HG03108 (cell line): ENCODE data around the gene STON2.
"Not testable (repeated sequence)": the region's sequence is repeated elsewhere in the genome, so short reads cannot be mapped to it uniquely, and the experiment has no call there.

Experiments
- ATAC-seq: cut with Tn5 transposase; IDR thresholded peaks from one replicate; pipeline ENCODE4 v1.9.1; 2021; ENCODE audit warnings: moderate library complexity; ENCODE audit not compliant: unreplicated experiment

Gene STON2

GRCh38 chr14:81224222-81224621 lies 175.9 kb downstream of the STON2 start:
- no peak for ATAC-seq

GRCh38 chr14:81223788-81224187 lies 176.3 kb downstream of the STON2 start:
- ATAC-seq, result not testable (repeated sequence)

DNA sequence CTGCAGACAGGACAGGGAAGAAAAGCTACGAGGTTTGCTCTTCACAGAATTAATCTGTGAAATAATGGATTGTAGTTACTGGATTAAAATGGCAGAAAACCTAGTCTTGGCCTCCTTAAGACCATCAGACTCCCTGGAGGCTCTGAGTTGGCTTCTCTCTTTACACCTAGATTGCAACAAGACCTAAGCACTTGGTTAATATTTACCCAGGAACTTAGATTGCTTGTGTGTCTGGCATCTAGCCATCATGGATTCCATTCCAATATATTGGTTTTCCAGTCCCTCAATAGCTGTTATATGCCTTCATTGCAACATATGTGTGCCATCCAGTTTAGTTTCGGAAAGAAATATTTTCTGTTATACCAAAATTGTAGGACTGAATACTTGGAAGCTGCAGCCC lies 177.4 kb downstream of the STON2 start:
- no peak for ATAC-seq

DNA sequence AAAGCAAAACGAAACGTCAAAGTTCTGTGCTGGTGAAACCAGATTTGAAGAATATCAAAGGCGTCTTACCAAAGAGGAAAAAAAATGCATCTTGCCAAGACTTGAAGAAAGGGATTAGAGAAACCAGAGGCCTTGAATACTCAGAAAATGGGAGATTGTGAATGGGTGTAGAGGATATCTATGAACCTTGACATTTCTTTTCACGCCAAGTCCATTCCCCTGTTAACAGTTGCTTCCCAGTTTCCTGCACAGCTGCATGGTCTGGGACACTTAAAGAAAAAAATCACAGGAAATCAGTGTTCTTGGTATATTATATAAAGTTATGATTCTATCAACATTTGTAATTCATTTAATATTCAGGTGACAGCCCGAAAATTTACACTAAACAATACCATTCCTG lies 178.0 kb downstream of the STON2 start:
- no peak for ATAC-seq

DNA sequence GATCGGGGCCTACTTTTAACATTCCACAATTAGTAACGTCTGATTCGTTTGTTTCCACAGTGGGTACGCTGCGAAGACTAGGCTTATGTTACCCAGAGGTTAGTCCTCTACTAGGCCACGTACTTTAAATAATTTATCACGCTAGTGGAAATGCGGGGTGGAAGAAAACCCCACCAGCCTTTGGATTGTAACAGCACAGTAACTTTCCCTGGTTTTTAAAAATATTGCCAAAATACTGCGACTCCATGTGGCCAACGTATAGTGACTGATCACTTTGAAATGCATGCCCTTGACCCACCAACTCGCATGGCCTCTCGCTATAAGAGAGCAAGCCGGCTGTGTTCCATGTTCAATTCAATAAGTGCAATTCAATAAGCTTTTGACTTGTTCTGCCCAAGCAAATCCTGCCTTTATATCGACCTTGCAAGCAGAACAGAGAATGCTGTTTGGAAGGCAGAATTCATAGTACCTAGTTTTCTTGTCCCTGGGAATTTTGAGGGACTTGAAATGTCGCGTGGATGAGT lies 178.5 kb downstream of the STON2 start:
- ATAC-seq, result no peak

- ATAC-seq, result peak; percentile 69
Observed at GRCh38 chr14:81220830-81221578, 179.1 kb downstream of the STON2 start, which contains the start of gene GTF2A1. Gene GTF2A1, minus strand, starts transcription at chr14:81220959. Its CDS starts 441 bp downstream, at chr14:81220518.

DNA sequence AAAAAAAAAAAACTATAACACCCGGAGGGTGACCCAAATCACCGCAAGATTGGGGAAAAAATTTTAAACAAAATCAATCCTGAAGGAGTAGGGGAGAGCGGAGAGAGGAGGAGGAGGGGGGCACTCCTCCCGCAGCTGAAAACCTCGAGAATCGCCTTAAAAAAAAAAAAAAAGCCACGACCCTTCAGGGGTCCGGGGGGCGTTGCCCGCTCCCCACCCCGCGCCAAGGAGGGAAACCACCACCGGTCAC lies 179.6 kb downstream of the STON2 start:
- ATAC-seq, result no peak

DNA sequence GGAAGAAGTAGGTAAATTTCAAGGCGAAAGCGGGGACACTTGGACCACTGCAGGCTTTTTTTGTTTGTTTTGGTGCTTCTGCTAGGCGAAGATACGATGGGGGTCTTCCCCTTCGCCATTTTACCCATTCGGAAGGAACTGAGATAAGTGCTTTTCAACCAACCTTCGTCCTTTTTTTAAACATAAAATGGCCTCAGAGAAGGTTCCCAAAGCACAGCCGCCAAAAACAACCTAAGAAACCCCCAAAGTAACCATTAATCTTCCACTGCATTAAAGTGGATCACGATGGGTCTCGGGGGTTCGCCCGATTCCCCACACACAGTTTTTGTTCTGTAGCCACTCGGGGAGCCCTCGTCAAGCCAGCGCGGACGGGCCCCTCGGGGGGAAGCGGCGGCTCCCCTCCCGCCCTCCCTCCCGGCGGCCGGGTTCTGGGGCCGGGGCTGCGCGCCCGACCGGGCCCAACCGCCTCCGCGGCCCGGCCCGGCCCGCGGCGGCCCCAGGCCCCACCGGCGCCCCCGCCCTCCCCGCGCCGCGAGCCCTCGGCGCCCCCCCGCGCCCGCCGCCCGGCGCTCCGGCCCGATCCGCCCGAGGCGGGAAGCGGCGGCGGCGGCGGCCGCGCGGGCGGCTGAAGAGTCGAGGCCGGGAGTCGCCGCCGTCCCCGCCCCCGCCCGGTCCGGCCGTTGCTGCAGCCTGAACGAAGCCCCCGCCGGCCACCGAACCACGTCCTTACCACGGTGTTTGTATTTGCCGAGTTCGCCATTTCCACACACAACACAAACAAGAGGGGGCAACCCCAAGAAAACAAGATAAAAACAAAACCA lies 180.2 kb downstream of the STON2 start:
- no peak for ATAC-seq

- peak; percentile 56 for ATAC-seq
Observed at GRCh38 chr14:81219210-81219758, 180.8 kb downstream of the STON2 start.

GRCh38 chr14:81211844-81212243 lies 188.3 kb downstream of the STON2 start:
- peak; percentile 65 for ATAC-seq
